Measurements from ENCODE around the gene LRRC3.
A peak's percentile ranks its signal among the peaks of the same experiment; 100 is the strongest.

LRRC3 gene

GRCh38 chr21:44425895-44426662, 29.2 kb upstream of the LRRC3 start:
- TF ChIP-seq USF1 (IDR thresholded peaks at IDR 0.05) (no peak), FOXM1 (IDR thresholded peaks at IDR 0.05; ENCODE audit: borderline replicate concordance, low read depth) (no peak), NFIC (IDR thresholded peaks at IDR 0.05) (no peak), MAX (IDR thresholded peaks at IDR 0.05) (no peak), RAD21 (IDR thresholded peaks at IDR 0.05; ENCODE audit: low read depth) (no peak), CEBPB (IDR thresholded peaks at IDR 0.05) (no peak), CREB1 (IDR thresholded peaks at IDR 0.05; ENCODE audit: low read depth) (no peak), EP300 (IDR thresholded peaks at IDR 0.05; ENCODE audit: borderline replicate concordance) (no peak), YY1 (IDR thresholded peaks at IDR 0.05; ENCODE audit: low read depth) (no peak), EGR1 (IDR thresholded peaks at IDR 0.05) (no peak), TAF1 (IDR thresholded peaks at IDR 0.05; ENCODE audit: low read depth) (no peak), ZBTB7A (IDR thresholded peaks at IDR 0.05; ENCODE audit: low read depth) (no peak; the same call in 1 of the 2 replicates)

GRCh38 chr21:44426663-44427191, 28.6 kb upstream of the LRRC3 start:
- TF ChIP-seq NFIC (IDR thresholded peaks at IDR 0.05) (no peak), USF1 (IDR thresholded peaks at IDR 0.05) (no peak)

- peak; percentile 20; the same call in 1 of the 2 replicates for TF ChIP-seq TCF12 (IDR thresholded peaks at IDR 0.05; ENCODE audit: low read depth)
- TF ChIP-seq MAX (IDR thresholded peaks at IDR 0.05): peak; percentile 44; the same call in 1 of the 2 replicates
- TF ChIP-seq ZBTB7A (IDR thresholded peaks at IDR 0.05; ENCODE audit: low read depth): no peak
Observed at GRCh38 chr21:44427241-44428120, 27.8 kb upstream of the LRRC3 start.

GRCh38 chr21:44428281-44428960, 26.9 kb upstream of the LRRC3 start:
- TF ChIP-seq TAF1 (IDR thresholded peaks at IDR 0.05; ENCODE audit: low read depth) (no peak), RAD21 (IDR thresholded peaks at IDR 0.05; ENCODE audit: low read depth) (no peak), MAX (IDR thresholded peaks at IDR 0.05) (no peak), CEBPB (IDR thresholded peaks at IDR 0.05) (no peak), CREB1 (IDR thresholded peaks at IDR 0.05; ENCODE audit: low read depth) (no peak), REST (IDR thresholded peaks at IDR 0.05; ENCODE audit: low read depth) (no peak), NFIC (IDR thresholded peaks at IDR 0.05) (no peak), TEAD4 (IDR thresholded peaks at IDR 0.05) (no peak), FOXM1 (IDR thresholded peaks at IDR 0.05; ENCODE audit: borderline replicate concordance, low read depth) (no peak), ZBTB7A (IDR thresholded peaks at IDR 0.05; ENCODE audit: low read depth) (no peak), EGR1 (IDR thresholded peaks at IDR 0.05) (no peak)

- TF ChIP-seq NFIC (IDR thresholded peaks at IDR 0.05): no peak
- no peak for TF ChIP-seq MAX (IDR thresholded peaks at IDR 0.05)
- no peak for TF ChIP-seq FOXM1 (IDR thresholded peaks at IDR 0.05; ENCODE audit: borderline replicate concordance, low read depth)
- TF ChIP-seq TAF1 (IDR thresholded peaks at IDR 0.05; ENCODE audit: low read depth): no peak
- TF ChIP-seq REST (IDR thresholded peaks at IDR 0.05; ENCODE audit: low read depth): no peak
- no peak for TF ChIP-seq TEAD4 (IDR thresholded peaks at IDR 0.05)
- TF ChIP-seq YY1 (IDR thresholded peaks at IDR 0.05; ENCODE audit: low read depth): no peak
- no peak for TF ChIP-seq RAD21 (IDR thresholded peaks at IDR 0.05; ENCODE audit: low read depth)
- no peak for TF ChIP-seq EP300 (IDR thresholded peaks at IDR 0.05; ENCODE audit: borderline replicate concordance)
- no peak for TF ChIP-seq CEBPB (IDR thresholded peaks at IDR 0.05)
- TF ChIP-seq EGR1 (IDR thresholded peaks at IDR 0.05): no peak
- no peak for TF ChIP-seq CREB1 (IDR thresholded peaks at IDR 0.05; ENCODE audit: low read depth)
- TF ChIP-seq ZBTB7A (IDR thresholded peaks at IDR 0.05; ENCODE audit: low read depth): no peak
- TF ChIP-seq TCF12 (IDR thresholded peaks at IDR 0.05; ENCODE audit: low read depth): no peak
- TF ChIP-seq USF1 (IDR thresholded peaks at IDR 0.05): no peak
Observed at GRCh38 chr21:44429894-44430293, 25.4 kb upstream of the LRRC3 start.
